GM20431 (cell line): Measurements from ENCODE around the gene SMIM29.

ENCODE experiments used
- in situ Hi-C: fragments of 300-500 bp; cut with MseI, MboI; formaldehyde crosslinking; loops from one replicate; pipeline ENCODE4 v1.15.0; 2020; ENCODE audit warnings: low sequenced_read_pairs; ENCODE audit not compliant: unreplicated experiment

SMIM29 gene

DNA sequence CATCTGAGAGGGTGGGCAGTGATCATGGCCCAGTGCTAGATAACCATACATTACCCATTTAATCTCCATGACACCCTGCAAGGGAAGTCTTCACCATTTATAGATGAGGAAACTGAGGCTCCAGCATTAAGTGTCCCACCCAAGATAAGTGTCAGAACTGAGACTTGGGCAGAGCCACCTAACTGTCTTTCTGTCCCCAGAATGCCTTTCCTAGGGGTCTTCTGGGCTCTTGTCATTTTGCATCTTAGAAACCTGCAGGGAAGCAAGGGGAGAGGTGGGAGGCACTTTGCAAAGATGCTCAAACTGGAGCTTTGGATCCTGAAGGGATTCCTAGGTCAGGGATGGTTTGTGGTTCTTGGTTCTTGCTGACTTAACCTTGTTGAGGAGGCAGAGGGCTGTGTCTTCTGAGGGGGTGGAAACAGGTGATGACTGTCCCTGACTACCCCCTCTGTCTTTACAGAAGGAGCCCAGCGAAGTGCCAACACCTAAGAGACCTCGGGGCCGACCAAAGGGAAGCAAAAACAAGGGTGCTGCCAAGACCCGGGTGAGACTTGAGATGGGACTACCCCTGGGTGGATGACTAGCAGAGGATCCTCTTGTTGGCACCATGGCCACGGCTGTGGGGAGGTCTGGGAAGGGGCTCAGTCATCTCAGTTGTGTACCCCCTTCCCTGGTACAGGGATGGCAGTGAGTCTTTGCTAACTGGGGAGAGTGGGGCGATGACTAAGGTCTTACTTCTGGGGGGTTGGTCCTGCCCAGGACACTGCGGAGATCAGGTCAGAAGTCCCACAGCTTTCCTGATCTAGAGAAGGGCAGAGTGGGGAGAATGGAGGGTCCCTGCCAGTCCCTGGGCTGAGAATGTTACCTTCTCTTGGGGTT, 6.3 kb downstream of the SMIM29 start:
- in situ Hi-C loops, result loop anchor here (10.0 kb wide), 1 partner anchor 172 kb away; no protein-coding TSS in a partner anchor

DNA sequence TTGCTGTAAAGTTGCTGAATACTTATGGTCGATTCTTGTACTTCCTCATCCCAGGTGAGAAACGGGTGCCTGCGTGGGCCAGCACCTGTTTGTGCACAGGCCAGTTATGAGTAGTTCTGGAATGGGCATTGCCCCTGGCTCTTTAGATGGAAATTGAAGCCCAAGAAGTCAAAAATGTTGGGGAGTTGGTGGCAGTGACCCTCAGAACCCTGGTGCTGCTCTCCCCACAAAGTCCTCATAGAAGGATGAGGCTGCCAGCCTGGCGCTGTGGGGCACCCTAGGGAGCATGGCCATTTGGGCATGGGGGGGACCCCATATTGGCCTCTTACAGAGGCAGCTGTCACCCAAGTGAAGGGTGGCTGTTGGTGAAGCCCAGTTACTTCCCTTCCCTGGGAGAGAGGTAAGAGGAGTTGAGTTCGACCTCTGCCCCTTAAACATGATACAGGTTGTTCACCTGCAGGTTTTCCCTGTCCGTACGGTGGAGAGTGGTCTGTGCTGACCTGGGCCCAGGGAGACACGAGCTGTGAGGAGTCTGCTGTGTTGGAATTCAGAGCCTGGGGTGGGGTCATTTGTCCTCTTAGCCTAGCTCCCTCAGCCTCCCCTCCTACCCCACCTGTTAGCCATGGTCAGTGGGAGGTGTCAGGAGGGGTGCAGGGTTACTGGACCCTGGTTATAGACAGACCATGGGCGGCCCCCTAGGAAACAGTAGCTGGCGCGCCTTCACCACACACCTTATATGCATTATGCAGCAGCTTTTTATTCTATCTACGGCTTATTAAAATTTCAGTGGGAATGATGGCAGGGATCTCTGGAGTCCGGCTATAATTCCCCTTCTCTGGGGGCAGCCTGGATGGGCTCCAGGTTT, 7.2 kb downstream of the SMIM29 start:
- in situ Hi-C loops, result loop anchor here (10.0 kb wide), 1 partner anchor 173 kb away; no protein-coding TSS in a partner anchor

GRCh38 chr6:34240329-34241248, 8.2 kb downstream of the SMIM29 start:
- in situ Hi-C loops, result loop anchor here (10.0 kb wide), 1 partner anchor 174 kb away; no protein-coding TSS in a partner anchor

DNA sequence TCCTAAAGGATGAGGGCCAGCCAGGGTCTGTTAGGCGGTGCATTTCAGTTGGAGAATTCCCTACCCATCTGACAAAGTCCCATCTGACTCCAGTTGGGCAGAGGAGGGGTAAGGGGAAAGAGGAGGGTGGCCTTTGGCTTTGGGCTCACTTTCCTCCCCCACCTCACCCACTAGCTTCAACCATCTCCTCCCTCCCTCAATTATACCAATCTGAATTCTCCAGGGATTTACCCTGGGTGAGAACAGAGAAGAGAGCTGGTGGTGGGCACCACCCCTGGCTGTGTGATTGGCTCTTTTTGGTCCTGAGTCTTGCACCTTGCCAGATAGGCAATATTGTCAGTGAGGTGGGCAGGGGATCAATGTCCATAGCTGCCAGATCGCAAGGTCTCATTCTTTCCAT, 8.9 kb downstream of the SMIM29 start:
- in situ Hi-C loops, result loop anchor here (10.0 kb wide), 1 partner anchor 175 kb away; no protein-coding TSS in a partner anchor

DNA sequence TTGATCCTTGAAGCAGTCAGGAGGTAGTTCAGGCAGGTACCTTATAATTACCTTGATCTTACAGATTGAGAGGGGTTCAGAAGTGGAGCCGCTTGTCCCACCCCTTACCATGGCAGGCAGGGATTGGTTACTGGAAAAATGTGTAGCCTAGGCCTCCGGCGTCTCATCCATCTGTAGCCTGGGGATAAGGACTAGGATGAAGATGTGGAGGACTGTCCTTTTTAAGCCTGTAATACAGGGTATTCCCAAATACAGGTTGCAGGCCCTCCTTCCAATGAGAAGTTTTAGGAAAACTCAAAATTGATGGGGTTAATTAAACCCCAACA, 9.3 kb downstream of the SMIM29 start:
- in situ Hi-C loops, result no loop called here

GRCh38 chr6:34238585-34239499, 10.0 kb downstream of the SMIM29 start:
- in situ Hi-C loops, result no loop called here

DNA sequence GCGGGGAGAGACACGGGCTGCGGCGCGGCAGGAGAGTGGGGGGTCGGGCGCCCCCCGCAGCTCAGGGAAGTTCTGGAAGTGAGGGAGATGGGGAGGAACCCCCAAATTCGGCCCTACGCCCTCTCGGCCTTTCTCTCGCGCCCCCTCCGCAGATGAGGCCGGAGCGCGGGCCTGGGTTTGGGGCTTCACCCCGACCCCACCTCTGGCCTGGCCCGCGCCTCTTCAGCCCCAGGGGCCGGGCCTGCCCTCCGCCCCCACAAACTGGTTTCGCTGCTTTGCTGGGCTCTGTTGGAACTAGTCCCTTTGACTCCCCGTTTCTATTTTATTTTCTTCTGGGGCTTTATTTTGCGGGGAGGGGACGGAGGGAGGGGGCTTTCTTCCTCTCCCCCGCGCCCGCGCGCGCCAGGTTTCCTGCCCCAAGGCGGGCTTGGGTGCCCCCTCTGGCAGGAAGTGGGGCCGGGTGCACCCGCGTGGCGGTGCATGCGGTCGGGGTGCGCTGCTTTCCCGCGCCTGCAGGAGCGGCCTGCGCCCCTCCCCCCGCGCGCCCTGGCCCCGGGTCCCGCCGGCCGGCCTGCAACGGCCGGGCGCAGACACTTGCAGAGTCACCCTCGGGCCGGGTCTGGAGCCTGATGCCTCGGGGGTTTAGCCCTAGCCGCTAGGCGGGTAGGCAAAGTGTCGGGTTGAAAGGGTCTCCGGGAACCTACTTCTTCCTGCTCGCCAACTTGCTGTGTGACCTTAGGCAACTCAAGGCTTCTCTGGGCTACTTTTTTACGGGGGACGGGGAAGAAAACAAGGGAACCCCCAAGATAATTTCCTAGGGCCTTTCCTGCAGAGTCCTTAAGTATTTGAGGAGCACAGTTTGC, 10.9 kb downstream of the SMIM29 start:
- in situ Hi-C loops, result no loop called here

DNA sequence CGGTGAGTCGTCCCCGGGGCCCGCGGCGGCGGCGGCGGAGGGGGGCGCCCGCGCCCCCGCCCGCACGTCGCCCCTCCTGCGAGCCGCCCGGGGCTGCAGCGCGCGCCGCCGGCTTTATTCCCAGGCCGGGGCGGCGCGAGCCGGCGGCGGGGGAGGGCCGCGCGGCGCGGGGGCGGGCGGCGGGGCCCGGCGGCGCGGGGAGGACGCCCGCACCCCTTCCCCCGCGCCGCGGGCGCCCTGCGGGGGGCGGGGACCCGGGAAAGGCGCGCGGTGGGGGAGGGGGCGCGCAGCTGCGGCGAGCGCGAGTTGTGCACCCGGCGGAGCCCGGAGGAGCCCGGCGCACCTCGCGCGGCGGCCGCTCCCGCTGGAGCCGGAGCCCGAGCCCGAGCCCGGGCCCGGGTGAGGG, 11.5 kb downstream of the SMIM29 start:
- in situ Hi-C loops, result no loop called here

DNA sequence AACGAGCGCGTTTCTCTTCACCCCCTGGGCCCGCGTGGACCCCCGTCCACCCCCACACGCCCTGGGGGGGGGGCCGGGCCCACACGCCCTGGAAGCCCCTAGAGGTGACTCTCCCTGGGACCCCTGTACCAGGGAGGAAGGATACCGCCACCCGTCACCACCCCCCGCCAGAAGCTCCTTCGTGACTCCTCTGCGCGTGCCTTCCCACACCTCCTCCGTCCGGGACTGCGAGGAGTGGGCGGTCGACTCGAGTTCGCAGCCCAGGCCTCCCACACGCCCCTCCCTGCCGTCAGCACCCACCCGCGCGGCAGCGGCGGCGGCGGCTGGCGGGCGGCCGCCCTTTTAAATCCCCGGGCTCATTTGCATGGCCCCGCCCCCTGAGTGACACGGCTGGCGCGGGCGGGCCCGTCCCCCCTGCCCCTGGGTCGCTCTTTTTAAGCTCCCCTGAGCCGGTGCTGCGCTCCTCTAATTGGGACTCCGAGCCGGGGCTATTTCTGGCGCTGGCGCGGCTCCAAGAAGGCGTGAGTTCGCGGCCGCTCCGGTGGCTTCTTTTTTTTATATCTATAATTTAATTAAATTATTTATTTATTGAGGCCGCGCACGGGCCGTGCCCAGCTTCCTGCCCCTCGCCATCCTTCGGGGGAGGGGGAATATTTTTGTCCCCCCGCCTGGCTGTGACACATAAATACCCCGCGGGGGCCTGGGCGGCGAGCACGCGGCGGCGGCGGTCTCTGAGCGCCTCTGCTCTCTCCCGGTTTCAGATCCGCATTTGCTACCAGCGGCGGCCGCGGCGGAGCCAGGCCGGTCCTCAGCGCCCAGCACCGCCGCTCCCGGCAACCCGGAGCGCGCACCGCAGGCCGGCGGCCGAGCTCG, 12.1 kb downstream of the SMIM29 start, which contains the start of gene HMGA1:
Gene HMGA1, plus strand, starts transcription at position 431 of the 873 bp plus-strand sequence. CDS start 3,908 bp downstream, outside the sequence.
- in situ Hi-C loops, result no loop called here

DNA sequence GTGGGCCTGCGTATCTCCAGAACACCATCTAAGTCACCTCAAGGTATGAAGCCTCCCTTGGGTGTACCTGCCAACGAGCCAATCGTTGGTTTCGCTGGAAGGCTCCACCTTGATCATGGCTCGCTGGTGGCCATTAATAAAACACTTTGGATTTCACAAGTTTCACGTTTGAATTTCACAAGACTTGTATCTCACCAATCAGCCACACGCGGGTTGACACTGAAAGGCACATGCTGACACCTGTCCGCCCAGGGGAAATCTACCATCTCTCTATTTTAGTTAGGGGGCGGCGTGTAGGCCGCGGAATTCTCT, 12.7 kb downstream of the SMIM29 start:
- in situ Hi-C loops, result no loop called here

- in situ Hi-C loops, result no loop called here
Measured at GRCh38 chr6:34235307-34236130, 13.3 kb downstream of the SMIM29 start.

DNA sequence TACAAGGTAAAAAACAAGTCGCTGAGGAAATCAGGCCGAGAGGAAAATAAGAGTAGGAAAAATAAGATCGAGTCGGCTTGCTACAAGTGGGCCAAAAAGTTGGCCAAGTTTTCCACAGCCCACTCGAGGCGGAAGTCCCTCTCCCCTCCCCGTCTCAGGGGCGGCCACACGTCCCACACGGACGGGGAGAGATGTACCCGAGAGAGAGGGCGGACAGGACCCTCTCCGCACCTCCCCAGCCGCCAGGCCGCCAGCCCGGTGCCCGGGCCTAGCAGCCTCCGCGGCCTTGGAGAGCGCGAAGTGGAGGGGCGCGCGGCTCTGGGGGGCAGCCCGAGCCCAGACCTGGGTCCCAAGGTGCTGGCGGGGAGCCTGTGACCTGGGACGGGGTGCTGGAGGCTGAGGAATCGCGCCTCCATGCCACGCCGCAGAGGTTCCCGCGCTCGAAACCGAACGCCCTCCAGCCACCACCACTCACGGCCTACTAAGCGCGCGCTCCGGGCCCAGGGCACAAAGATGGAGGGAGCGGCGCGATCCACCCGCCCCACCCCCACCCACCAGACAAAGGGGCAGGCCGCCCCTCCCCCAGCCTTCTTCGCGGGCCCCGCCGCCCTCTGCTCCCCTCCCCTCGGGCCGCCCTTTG, 14.0 kb downstream of the SMIM29 start:
- in situ Hi-C loops, result no loop called here

DNA sequence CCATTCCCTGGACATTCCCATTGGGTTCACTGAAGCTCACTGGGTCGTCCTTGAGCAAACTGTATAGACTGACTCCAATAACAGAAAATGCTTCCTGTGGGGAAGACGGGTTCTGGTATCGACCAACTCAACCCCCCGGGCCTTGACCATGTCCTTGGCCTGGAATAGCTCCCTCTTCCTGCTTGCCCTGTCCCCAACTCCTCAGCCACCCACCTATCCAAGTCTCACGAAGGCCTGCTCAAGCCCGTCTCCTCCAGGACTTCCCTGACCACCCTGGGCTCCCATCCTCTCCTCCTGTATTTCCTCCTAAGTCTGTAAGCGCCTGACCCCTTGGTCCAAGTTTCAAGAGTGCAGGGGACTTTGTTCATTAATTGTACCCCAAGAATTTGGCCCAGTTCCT, 14.9 kb downstream of the SMIM29 start:
- in situ Hi-C loops, result no loop called here

DNA sequence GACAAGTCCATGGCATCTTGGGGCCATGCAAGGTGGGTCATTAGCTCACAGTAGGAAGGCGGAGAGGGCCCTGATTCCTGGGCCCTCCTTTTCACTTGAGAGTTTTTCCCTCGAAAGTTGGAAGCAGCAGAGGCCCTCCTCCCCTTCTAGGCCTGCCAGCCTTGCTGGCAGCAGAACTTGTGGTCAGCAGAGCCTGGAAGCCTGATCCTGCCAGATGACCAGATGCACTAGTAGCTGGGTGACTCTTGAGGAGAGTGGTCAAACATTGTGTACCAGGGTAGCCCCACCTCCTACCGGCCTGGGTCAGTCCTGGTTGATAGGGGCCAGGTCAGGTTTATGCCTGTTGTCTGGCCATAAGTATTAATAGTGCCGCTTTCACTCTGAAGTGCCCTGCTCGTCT, 15.9 kb downstream of the SMIM29 start:
- in situ Hi-C loops, result no loop called here

- in situ Hi-C loops, result no loop called here
Measured at GRCh38 chr6:34231566-34232336, 17.1 kb downstream of the SMIM29 start.
